HTR-8/SVneo (cell line): Measurements from ENCODE around the gene FFAR1.
A peak's percentile ranks its signal among the peaks of the same experiment; 100 is the strongest.

ENCODE experiments used
- DNase-seq: peaks from one replicate; pipeline ENCODE4 v3.0.0; 2011; ENCODE audit warnings: low spot score, mixed read lengths; ENCODE audit not compliant: insufficient read length
- FAIRE-seq: peaks from 2 replicates; lab custom pipeline; 2011; peaks lifted over from hg19 to GRCh38; lab: Jason Lieb, UNC

FFAR1 gene

DNA sequence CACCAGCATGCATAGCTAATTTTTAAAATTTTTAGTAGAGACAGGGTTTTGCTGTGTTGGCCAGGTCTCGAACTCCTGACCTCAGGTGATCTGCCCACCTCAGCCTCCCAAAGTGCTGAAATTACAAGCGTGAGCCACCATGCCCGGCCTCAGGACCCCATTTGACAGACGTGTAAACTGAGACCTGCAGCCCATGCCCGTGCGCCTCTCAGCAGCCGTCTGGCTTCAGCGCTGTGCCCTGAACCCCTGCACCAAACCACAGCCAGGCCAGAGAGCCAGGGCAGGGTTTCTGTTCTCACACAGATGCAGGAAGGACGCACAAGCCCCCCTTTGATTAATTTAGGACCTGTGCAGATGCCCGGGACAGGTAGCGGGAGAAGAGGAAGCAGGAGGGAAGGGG lies 7.3 kb upstream of the FFAR1 start:
- DNase-seq (no peak), FAIRE-seq (no peak)

DNA sequence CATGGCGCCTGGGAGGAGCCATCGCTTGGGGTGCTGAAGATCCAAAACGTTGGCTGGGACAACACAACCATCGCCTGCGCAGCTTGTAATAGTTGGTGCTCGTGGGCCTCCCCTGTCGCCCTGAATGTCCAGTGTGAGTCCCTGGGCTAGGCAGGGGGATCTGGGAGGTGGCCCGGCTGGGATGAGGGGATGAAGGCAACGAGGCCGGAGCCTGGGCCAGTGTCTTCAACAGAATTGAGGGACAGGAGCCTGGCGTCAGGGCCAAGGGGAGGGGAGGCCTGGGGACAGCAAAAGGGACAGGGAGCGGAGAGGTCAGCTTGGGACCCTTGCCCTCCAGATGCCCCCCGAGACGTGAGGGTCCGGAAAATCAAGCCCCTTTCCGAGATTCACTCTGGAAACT lies 6.7 kb upstream of the FFAR1 start:
- no peak for FAIRE-seq

DNA sequence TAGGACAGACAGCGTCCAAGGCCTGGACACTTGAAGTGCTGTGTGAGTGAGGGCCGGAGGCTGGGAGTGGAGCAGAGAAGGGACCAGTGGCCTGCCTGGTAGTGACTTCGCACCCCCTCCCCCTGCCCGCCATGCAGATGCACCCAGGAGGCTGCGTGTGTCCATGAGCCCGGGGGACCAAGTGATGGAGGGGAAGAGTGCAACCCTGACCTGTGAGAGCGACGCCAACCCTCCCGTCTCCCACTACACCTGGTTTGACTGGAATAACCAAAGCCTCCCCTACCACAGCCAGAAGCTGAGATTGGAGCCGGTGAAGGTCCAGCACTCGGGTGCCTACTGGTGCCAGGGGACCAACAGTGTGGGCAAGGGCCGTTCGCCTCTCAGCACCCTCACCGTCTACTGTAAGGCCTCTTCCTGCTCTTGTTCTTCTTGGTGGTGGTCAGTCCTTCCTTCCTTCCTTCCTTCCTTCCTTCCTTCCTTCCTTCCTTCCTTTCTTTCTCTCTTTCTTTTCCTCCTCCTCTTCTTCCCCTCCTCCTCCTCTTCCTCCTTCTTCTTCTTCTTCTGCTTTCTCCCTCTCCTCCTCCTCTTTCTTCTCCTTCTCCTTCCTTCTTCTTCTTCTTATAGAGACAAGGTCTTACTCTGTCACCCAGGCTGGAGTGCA lies 6.0 kb upstream of the FFAR1 start:
- FAIRE-seq = no peak
- no peak for DNase-seq

More for the DNA sequence above, 6.7 kb upstream of the FFAR1 start:
- DNase-seq = no peak

DNA sequence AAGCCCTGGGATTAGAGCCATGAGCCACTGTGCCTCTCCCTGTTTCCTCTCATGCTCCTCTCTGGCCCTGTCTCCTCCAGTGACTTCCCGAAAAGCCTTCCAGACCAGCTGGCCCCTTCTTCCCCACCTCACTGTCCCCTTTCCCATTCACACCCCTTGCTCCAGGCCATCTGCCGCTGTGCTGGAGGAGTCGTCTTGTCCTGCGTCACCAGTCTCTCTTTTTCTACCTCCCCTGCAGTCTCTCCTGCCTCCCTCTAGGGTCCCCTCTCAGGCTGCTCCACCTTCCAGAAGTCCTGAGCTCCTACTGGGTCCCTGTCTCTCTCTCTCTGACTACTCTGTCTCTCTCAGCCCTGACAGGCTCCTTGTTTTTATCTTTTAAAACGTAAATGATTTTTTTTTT lies 5.3 kb upstream of the FFAR1 start:
- no peak for DNase-seq
- FAIRE-seq = no peak

DNA sequence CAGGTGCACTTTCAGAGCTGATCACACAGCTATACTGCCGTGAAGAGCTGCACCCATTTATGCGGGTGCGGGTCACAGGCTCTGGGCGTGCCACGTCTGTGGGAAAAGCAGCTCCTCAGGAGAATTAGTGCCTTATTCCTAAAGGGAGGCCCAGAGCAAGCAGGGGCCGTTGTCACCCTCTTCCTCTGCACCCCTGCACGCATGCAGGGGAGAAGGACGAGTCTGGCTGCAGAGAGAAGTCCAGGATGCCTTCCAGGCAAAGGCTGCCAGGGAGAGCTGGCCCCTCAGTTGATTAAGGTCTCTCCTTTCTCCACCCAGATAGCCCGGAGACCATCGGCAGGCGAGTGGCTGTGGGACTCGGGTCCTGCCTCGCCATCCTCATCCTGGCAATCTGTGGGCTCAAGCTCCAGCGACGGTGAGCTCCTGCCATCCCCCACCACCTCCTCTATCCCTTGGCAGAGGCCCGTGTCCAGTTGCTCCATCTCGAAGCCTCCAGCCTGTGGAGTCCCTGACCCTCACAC lies 3.1 kb upstream of the FFAR1 start:
- DNase-seq = no peak
- no peak for FAIRE-seq

DNA sequence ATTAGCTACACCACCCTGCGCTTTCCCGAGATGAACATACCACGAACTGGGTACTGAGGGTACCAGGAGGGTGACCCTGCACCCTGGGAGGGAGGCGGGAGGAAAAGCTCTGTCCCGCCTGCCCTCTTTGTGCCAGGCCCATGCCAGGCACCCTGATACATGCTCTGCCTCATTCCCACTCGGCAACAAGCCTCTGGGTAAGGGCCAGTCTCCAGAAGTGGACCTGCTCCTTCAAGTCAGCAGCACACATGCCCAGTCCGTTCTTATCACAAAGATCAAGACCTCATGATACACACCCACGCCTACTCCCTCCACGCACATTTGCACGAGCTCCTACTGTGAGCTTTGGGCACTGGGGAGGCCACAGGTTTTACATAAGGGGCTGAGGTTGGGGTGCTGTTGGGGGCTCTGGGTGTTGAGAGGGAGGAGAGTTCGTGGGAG lies 2.0 kb upstream of the FFAR1 start:
- FAIRE-seq = no peak

DNA sequence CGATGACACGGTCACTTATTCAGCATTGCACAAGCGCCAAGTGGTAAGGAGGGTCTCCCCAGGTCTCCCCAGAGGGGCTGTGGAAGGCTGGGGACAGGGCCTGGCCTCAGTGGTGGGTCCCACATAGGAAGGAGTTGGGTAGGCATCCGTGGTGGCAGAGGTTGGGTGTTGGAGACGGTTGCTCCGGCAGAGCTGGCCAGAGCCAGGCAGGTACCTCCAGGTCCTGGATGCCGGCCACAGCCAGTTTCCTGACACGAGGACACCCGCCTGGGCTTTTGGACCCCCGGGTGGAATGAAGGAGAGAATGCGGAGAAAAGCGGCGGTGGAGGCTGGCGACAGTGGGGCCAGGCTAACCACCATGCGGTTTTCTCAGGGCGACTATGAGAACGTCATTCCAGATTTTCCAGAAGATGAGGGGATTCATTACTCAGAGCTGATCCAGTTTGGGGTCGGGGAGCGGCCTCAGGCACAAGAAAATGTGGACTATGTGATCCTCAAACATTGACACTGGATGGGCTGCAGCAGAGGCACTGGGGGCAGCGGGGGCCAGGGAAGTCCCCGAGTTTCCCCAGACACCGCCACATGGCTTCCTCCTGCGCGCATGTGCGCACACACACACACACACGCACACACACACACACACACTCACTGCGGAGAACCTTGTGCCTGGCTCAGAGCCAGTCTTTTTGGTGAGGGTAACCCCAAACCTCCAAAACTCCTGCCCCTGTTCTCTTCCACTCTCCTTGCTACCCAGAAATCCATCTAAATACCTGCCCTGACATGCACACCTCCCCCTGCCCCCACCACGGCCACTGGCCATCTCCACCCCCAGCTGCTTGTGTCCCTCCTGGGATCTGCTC lies 1.3 kb upstream of the FFAR1 start:
- FAIRE-seq (no peak), DNase-seq (no peak)

More for the DNA sequence above, 2.0 kb upstream of the FFAR1 start:
- DNase-seq = no peak

DNA sequence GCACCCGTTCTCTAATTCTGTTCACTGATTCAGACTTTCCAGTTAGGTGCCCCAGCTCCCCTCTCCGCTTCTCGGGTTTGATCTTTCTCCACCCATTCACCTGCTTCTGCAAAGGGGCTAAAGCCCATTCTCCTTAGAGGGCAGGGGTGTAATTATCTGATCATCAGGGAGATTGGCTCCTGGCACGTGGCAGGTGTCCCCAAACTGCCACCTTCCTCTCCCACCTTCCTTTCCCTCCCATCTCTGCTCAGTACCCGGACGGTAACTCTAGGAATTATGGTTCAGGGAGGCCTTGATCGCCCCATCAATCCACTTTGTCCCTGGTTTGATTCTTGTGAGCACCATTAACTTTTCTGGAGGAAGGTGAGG lies 212 bp downstream of the FFAR1 start:
- no peak for DNase-seq

DNA sequence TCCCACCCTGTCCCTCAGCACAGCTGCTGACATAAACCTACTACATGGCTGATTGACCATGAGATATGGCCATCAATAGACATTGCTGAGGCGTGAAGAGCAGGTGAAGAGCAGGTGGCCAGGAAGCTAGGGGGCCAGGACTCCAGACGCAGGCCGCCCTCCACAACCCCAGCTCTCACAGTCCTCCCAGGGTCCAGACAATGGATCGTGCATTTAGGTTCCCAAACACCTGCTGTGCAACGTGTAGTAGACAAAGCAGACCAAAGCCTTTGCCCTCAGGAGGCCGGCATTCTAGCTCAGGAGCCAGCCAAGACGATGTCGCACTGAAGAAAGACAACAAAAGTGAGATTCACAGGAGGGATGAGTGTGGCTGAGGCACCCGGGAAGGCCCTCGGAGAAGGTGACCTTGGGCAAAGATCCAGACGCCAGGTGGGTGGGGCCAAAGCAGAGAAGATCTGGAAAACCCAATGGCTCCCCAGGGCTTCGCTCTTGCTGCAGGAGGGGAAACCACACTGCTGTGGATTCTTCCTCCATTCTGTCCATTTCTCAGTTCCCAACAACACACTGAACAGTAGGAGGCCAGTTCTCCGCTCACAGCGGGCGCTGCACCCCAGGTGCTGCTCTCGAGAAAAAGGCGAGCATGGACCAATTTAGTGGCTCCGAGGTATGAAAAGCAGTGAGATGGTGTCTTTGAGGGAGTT lies 1.4 kb downstream of the FFAR1 start:
- no peak for FAIRE-seq

More for the DNA sequence above, 212 bp downstream of the FFAR1 start:
- FAIRE-seq = no peak

GRCh38 chr19:35349614-35350521 lies 2.2 kb downstream of the FFAR1 start:
- DNase-seq = no peak
- no peak for FAIRE-seq

More for the DNA sequence above, 1.4 kb downstream of the FFAR1 start:
- DNase-seq = no peak

DNA sequence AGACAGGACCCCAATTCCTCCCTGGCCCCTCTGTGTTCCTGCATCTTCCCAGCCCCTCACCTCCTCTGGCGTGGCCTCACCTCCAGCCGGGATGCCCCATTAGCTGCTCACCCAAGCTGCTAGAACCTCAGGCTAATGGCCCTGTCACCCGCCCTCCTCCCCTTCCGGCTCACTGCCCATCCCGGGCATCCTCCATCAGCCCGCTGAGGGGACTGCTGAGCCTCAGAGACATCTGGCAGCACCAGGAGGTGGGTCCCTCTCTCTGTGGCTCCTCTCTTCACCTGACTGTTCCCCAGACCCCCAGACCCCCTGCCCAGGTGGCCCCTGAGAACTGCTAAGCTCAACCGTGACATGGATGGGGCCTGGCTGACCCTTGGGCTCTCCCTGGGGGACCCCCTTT lies 2.9 kb downstream of the FFAR1 start:
- DNase-seq = no peak
- no peak for FAIRE-seq

- DNase-seq (no peak), FAIRE-seq (no peak)
These were observed 3.9 kb downstream of the FFAR1 start for GRCh38 chr19:35351411-35352176.

- FAIRE-seq (no peak), DNase-seq (no peak)
These were observed 4.4 kb downstream of the FFAR1 start for GRCh38 chr19:35352177-35352447.

- FAIRE-seq (peak; percentile 33), DNase-seq (peak; percentile 88)
These were observed 5.0 kb downstream of the FFAR1 start for GRCh38 chr19:35352448-35353304.

- DNase-seq = no peak
- FAIRE-seq = no peak
These were observed 5.9 kb downstream of the FFAR1 start for GRCh38 chr19:35353635-35354034.

GRCh38 chr19:35354898-35355297 lies 7.2 kb downstream of the FFAR1 start:
- FAIRE-seq = no peak
- DNase-seq = no peak

GRCh38 chr19:35355791-35356460 lies 8.2 kb downstream of the FFAR1 start:
- FAIRE-seq (no peak), DNase-seq (no peak)
